GM18508 (cell line): ENCODE results near the gene XRCC5.

Experiments
- ATAC-seq: cut with Tn5 transposase; IDR thresholded peaks from one replicate; pipeline ENCODE4 v1.9.1; 2021; ENCODE audit warnings: moderate number of reproducible peaks; ENCODE audit not compliant: insufficient read depth, unreplicated experiment

XRCC5 gene

DNA sequence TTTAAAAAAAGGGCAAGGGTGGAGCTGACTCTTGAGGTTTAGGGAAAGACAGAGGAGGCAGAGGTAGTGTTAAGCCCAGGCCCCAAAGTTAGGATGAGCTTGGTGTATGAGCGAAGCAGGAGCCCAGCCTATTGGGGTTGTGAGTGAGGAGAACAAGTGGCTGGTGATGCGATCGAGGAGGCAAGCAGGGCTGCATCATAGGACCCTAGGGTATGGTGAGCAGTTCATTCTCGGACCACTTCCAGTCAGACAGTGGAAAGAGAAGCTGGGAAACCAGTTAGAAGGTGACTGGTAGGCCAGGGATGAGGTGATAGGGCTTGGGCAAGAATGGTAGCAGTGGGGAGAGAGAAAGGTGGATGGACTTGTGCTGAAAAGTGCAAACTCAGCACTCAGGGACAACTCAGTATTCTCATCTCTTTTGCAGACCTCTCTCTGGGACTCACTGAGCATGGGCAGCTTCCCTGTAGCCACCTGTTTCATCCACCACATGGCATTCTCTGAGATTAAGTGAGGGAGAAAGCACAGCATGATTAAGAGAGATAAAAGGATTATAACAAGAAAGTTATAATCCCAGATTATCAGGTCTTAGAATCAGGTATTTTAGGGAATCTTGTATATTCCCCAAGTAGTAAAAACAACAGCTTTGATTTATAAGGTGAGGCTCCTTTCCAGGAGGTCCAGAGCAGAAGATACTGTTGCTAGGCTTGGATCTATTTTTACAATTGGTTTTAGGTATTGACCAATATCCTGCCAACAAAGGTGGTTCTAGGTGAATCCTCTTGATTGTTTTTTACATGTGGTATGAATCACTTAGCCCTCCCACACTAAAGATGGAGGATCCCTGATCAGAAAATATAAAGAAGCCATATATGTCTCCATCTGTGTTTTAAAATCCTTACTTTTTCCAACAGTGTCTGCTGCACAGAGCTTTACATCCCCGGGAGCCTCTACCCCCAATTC lies 38.3 kb downstream of the XRCC5 start:
- ATAC-seq = no peak

DNA sequence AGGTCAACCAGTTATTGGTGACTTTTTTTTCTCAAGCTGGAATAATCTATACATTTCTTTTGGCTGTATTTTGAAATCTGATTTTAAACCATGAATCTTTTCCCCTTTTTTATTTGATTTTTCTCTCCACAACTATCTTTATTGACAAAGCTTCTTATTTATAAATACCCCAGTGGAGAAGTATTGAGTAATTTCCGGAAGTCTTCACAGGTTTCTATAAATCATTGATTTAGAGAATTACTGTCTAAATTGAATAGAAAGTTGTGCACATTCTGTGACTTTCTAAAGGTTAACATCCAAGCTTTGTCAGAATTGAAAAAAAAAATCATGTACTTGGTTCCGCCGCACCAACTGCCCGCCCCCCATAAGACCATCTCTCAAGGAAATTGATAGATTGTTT lies 39.8 kb downstream of the XRCC5 start:
- no peak for ATAC-seq

DNA sequence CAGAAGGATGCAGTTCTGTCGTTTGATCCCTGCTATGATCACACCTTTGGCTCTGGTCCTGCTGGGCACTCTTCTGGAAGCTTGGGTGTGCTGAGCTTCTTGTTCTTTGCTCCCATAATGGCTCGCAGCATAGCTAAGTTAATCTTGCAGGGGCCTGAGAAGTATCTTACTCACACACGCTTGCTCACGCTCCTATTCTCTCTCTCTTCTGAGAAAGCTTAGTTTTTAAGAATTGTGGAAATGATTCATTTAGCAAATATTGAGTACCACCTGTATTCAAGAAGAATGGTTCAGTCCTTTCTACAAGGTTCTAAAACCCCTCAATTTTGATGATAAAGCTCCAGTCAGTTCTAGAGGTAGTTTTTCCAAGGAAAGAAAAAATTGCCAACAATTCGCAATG lies 40.6 kb downstream of the XRCC5 start:
- no peak for ATAC-seq

DNA sequence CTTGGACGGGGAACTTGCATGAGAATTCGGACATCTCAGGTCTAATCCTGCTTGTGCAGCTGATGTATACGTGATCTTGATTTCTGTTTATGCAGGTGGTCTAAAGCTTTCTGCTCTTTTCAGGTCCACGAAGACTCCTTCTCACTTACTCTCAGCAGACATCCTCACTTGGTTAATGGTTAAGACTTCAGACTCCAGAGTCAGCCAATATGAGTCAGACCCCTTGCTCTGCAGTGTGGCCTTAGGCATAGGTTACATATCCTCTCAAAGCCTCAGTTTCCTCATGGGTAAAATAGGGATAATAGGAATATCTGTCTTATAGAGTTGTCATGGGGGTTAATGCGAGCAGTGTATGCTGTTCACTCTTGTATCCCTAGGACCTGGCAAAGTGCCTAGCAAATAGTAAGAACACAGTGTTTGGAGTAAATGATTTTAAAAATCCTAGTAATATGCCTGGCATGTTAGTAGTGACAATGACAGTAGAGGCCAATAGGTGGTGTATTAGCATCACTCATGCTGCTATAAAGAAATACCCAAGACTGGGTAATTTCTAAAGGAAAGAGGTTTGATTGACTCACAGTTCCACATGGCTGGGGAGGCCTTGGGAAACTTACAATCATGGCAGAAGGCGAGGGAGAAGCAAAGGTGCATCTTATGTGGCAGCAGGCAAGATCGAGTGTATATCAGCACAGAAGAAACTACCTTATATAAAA lies 42.3 kb downstream of the XRCC5 start:
- no peak for ATAC-seq

DNA sequence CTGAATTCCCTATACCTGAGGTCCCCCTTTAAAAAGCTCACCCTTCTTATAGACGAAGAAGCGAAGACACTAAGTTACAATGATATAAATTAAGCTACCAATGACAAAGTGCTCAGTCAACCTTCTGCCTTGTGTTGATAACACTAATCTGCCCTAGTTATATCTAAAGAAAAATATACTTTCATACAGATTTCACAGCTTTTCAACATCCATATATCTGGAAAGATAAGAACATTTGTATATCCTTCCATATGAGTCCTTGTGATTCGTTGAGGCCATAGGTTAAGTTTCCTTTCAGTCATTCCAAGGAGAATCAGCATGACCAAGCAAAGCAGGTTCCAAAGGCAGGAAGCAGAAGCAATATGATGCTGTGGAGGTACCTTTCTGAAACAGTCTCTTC lies 46.8 kb downstream of the XRCC5 start:
- ATAC-seq = no peak

DNA sequence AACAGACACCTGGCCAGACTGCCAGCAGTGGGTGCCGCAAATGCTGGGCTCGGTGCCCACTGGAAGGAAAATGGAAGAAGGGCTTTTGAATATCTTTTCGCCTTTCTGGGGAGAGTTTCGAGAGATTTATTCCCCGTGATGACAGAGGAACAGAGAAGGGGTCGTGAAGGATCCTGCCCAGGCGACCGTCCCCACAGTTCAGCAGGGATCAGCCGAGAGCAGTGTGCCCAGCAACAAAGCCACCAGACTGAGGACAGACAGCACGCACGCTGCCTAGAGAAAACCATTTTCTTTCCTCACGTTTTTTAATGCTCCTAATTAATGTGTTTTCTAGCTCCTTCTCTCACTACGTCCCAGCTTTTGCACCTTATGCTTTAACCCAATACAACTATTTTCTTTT lies 47.7 kb downstream of the XRCC5 start:
- no peak for ATAC-seq

DNA sequence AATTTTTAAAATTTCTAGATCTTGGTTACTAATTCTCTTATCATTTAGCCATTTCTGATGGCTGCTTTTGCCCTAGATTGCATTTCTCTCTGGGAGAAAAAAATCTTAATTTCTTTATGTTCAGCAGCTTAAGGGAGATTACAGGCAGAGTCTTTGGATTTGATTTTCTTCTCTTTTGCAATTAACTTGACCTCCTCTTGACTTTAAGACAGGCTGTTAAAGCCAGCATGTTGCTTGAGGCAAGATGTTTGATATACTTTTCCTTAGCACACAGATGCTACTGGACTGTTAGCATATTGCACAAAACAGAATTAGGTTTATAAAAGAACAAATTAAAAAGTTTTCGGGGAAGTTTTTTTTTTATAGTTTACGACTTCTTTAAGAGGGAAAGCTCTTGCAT lies 50.0 kb downstream of the XRCC5 start:
- ATAC-seq = no peak

DNA sequence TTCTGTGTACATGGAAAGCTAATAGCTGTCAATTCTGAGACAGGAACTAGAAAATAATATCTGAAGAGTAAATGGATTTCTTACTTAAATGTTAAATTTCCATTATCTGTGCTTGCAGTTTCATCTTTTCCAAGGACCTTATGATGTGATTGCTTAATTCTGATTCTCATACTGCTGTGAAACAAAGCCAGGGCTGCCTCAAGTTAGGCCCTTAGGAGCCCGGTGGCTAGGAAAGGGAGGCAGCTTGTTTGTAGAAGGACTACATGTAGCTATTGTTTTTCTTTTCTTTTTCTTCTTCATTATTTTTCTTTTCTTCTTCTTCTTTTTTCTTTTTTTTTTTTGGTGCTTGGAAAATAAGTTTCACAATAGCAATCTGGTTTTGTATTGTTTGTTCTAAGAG lies 50.5 kb downstream of the XRCC5 start:
- ATAC-seq = no peak

DNA sequence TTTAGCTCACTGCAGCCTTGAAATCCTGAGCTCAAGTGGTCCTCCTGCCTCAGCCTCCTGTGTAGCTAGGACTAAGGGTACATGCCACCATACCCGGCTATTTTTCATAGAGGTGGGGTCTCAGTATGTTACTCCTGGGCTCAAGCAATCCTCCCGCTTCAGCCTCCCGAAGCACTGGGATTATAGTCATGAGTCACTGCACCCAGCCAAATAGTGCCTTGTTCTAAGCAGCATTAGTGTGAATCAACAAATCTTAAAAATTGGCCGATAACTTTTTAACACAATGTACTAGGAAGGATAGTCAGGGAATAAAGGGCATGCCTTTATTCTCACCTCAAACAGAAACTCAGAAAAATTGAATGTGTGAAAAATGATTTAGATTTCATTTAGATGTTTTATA lies 51.6 kb downstream of the XRCC5 start:
- no peak for ATAC-seq

DNA sequence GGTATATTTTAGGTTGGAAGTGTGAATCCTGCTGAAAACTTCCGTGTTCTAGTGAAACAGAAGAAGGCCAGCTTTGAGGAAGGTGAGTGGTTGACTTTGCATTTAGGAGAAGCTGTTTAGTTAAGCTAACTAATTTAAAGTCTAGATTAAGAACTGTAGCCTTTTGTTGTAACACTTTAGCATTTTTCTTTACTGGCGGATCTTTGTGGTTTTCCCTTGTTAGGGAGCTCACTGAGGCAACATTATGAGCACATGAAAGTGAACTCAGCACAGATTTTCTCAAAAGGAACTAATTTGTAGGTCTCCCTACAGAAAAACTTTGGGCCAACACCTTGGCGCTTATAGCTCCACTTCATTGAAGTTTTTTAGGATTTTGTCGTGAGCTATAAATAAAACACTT lies 52.8 kb downstream of the XRCC5 start:
- no peak for ATAC-seq

DNA sequence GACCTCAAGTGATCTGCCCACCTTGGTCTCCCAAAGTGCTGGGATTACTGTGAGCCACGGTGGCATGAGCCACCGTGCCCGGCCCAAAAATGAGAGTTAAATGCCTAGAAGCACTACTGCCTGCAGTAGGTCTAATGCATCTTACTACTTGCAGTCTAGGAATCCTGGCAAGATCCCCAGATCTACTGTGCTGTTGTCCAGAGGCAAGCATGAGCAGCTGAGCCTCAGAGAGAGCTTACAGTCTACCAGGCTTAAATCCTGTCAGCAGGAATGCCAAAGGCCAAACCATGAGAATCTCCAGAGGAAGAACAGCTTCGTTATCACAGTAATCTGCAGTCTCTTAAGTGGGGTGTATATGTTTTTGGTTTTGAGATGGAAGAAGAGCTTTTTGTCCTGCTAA lies 54.4 kb downstream of the XRCC5 start:
- ATAC-seq = no peak

DNA sequence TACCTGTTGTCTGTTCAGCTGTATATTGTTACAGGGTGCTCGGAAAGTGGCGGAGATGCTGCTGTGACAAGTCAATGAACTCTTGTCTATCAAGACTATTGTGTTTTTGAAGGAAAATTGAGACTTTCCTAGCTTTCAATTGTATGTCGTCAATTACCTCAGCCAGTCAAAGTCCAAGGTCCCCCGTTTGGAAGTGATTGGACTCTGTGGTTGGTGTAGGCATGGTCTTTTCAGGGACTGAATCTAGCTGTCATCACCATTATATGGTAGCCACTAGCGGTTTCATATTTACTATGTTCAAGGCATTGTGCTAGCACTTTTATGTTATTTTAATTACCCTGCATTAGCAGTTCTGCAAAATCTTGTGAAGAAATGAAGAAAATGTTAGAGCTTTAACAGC lies 54.9 kb downstream of the XRCC5 start:
- no peak for ATAC-seq

DNA sequence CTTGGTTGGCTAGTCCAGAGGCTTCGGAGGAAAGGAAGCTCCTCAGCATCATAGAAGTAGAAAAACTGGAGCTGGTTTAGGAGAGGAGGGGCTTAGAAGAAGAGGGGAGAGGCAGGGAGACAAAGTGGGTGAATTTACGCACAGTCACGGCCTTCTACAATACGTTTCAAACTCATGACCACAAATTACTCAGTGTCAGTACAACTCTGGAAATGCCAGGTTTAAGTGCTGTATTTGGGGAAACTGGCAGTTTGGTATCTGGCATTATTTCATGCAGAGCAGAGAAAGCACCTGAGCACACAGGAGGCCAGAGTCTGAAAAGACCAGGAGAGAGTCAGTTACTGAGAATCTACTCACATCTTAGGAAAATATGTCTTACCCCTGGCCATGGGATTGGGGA lies 55.4 kb downstream of the XRCC5 start:
- ATAC-seq = no peak

DNA sequence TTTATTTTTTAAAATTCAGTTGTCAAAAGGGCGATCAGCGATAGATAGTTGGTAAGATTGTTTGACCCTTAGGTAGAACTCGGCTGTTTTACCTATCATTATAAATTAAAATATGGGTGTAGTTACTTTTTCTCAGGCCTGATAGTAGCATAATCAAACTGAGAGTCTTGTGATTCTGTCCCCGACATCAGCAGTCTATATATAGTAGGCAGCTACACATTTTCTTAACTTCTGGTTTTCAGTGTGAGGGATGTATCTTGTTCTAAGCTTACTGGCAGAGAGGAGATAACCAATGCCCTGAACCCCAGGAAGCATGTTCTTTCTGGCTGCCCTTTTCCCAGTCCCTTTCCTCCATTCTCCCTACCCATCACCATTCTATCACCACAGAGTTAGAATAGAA lies 56.6 kb downstream of the XRCC5 start:
- ATAC-seq = no peak

DNA sequence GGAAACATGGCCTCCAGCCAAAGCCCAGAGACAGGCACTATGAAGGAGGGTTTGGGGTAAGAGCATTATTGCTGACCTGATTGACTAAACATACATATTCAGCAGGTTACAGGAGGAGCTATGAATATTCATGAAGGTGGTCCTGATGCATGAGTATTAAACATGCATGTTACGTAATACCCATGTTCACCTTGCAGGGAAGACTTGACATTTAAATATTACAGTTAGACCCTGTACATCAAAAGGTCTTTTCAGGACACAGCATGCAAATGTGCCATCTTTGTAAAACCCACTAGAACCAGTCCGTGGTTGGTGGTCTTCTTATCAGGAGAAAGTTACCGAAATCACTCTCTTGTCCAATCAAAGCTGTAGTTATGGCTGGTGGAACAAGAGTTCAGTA lies 59.9 kb downstream of the XRCC5 start:
- no peak for ATAC-seq

DNA sequence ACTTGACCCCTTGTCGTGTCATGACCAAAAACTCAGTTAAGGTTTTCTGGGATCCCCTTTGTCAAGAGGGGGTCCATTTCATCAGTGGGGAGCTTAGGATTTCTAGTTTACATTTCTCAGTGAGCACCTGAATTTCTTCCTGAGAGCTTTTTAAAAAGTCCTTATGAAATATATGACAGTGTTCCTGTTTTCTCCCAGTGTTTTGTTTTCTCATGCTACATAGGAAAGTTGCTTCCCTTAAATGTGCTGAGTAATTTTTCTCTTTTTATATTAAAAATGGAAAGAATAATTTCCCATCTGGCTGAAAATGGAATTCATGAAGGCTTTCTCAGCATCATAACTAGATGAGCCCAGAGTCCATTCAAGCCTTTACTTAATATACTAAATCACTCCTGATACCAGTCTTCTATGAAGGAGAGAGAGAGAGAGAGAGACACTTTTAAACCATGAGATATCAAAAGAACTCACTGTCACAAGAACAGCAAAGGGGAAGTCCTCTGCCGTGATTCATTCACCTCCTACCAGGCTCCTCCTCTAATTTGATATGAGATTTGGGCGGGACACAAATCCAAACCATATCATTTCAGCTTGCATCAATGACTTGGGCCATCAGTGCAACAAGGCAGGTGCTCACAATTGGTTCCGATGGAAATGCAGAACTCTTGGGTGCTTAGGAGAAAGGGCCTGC lies 61.1 kb downstream of the XRCC5 start:
- no peak for ATAC-seq

DNA sequence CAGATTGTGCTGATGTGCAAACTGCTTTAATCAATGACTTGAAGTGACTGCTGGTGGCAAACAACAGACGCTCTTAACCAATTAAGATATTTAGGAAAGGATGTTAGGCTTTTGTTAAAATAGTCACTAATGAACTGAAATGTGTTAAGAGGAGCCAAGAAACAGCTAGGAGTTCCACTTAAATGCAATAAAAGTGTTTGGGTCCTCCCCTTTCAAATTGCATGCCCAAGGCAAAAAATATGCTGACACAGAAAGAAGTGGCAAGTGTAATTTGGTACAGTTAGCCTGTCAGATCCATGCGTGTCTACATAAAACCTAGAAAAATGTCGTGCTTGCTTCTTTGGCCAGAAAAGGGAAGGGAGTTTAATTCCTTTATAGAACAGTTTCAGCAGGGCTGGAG lies 61.9 kb downstream of the XRCC5 start:
- no peak for ATAC-seq

DNA sequence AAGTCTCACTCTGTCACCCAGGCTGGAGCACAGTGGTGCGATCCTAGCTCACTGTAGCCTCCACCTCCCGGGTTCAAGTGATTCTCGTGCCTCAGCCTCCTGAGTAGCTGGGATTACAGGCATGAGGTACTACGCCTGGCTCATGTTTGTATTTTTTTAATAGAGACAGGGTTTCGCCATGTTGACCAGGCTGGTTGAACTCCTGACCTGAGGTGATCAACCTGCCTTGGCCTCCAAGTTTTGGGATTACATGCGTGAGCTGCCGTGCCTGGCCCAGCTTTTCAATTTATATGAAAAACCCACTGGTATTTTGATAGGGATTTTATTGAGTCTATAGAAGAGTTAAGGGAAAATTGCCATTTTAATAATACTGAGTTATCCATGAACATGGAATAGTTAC lies 63.3 kb downstream of the XRCC5 start:
- ATAC-seq = no peak

DNA sequence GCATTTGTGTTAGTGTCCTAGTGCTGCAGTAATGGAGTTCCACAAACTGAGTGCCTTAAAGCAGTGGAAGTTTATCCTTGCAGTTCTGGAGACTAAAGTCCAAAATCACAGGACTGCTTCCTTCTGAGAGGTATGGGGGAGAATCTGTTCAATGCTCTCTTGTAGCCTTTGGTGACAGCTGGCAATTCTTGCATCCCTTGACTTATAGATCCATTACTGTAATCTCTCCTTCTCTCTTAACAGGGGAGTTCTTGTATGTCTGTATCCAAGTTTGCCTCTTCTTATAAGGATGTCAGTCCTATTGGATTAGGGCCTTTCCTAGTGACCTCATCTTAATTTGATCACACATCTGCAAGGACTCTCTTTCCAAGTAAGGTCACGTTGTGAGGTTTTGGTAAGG lies 69.9 kb downstream of the XRCC5 start:
- ATAC-seq = no peak

DNA sequence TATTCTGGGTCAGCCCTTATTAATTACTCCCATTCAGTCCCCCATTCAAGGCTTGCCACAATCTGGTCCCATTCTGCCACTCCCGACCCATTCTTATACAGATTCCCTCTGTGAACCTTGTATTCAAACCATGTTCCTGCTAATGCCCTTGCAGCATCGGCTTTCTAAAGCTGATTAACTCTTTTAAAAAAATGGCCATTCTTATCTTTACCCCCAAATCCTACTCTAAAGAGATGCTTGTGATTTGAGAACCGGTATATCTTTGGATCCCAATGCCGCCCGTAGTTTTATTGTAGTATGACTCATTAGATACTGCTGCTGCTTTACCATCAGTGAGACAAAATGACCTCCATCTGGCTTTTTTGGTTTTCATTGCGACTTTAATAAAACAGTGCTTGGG lies 72.2 kb downstream of the XRCC5 start:
- no peak for ATAC-seq

DNA sequence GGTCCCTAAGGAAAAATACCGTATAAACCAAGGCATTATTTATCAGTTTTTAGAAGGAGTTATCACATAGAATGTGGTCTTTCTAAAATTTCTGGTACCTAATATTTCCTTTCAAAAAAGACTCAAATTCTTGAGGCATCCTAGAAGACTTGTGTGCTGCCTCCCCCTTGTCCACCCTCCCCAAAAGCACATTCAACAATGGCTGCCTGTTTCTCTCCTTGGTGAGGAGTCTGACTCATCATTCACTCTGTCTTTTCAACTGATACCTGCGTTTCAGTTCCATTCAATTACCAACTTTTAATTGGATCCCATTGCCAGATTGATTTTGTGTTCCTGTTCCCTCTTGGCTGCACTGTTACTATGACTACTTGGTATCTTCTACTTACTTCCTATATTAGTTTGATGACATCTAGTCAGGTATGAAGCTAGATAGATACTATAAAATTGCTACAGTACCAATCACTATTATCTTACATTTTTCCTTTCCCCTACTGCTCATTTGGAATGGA lies 72.9 kb downstream of the XRCC5 start:
- ATAC-seq = no peak
